ENCODE measurements around the gene ADGRB2. TPM values are rescaled to one million over a fixed set of nuclear protein-coding genes. Genes with fewer than 3 reads are reported as not detected.

The ADGRB2 gene
- total RNA-seq, 1 experiment from 2014 or later: 2.9 TPM

DNA sequence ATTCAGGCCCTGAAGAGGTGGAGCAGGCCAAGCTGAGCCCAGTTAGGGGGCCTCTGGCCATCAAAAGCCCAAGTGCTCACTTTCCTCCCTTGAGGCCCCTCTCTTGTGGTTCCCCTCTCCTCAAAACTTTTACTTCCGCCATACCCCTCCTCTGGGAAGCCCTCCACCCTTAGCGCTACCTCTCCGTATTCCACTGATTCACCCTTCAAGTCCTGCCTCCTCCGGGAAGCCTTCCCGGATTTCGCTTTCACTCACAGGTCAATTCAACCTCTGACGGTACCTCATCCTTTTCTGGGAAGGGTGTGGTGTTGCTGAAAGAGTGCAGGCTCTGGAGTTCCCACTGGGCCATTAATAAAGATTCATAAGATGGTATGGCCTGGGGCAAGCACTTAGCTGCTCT is 32.6 kb upstream of the ADGRB2 start:
- Mint-ChIP-seq H3K36me3 (ENCODE audit: insufficient read depth, unreplicated experiment) (peaks cover 4% of the 10 kb centered on the region), H3K4me1 (ENCODE audit: low read depth, unreplicated experiment) (peaks cover 30% of the 10 kb centered on the region), H3K9me3 (ENCODE audit: low read depth, unreplicated experiment) (no peaks in the 10 kb centered on the region), H3K27me3 (ENCODE audit: unreplicated experiment) (peaks cover 8% of the 10 kb centered on the region), H3K4me3 (ENCODE audit: low read depth, unreplicated experiment) (no peak overlapping the region), H3K27ac (ENCODE audit: unreplicated experiment) (no peak overlapping the region)
- CTCF ChIA-PET: no interaction called here
- TF ChIP-seq, protein P1, sequence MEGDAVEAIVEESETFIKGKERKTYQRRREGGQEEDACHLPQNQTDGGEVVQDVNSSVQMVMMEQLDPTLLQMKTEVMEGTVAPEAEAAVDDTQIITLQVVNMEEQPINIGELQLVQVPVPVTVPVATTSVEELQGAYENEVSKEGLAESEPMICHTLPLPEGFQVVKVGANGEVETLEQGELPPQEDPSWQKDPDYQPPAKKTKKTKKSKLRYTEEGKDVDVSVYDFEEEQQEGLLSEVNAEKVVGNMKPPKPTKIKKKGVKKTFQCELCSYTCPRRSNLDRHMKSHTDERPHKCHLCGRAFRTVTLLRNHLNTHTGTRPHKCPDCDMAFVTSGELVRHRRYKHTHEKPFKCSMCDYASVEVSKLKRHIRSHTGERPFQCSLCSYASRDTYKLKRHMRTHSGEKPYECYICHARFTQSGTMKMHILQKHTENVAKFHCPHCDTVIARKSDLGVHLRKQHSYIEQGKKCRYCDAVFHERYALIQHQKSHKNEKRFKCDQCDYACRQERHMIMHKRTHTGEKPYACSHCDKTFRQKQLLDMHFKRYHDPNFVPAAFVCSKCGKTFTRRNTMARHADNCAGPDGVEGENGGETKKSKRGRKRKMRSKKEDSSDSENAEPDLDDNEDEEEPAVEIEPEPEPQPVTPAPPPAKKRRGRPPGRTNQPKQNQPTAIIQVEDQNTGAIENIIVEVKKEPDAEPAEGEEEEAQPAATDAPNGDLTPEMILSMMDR (IDR thresholded peaks at IDR 0.05; ENCODE audit: unreplicated experiment): no peak
- intact Hi-C loops (cut with micrococcal nuclease; ENCODE audit: unreplicated experiment): no loop called here
- BruUV-seq (replicated peaks): no TSS peak
- no peak for DNase-seq

DNA sequence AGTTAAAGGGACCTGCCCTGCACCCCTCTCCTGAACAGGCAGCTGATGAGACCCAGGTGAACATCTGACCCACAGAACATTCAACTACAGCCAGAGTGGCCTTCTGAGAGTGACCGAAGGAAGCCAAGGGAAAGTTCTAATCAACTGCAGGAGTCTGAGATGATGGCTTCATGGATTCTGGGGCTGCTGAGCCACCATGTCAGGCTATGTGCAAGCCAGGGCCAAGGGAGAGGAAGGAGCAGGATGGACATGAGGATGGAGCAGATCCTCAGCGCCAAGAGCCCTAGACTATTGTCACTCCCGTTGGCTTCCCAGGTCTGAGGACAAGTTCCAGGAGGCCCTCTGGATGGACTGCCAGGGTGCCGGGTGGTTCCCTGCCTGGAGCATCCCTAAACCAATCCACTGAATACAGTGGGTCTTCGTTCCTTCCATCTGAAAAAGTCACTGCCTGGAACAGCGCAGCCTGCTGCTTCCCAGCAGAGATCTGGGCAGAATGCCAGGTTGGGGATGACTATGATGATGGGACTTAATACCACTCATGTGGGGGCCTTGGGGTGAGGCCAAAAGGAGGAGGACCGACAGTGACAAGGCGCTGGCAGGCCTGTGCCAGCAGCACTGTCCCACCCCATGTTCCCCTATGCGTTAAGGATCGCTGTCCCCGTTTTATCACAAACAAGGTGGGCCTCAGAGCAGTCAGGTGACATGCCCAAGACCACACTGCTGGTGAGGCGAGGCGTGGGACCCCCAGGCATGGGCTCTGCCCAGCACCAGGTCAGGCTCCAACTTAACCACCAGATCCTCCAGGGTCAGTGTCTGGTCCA is 31.9 kb upstream of the ADGRB2 start:
- TF ChIP-seq, protein P1 (IDR thresholded peaks at IDR 0.05; ENCODE audit: unreplicated experiment): no peak
- no peak overlapping the region for H3K4me3 Mint-ChIP-seq (ENCODE audit: low read depth, unreplicated experiment)
- CTCF ChIA-PET: no interaction called here
- peaks cover 3% of the 10 kb centered on the region for H3K27me3 Mint-ChIP-seq (ENCODE audit: unreplicated experiment)
- no peaks in the 10 kb centered on the region for H3K9me3 Mint-ChIP-seq (ENCODE audit: low read depth, unreplicated experiment)
- peaks cover 4% of the 10 kb centered on the region for H3K36me3 Mint-ChIP-seq (ENCODE audit: insufficient read depth, unreplicated experiment)
- DNase-seq: no peak
- intact Hi-C loops (cut with micrococcal nuclease; ENCODE audit: unreplicated experiment): no loop called here
- no peak overlapping the region for H3K27ac Mint-ChIP-seq (ENCODE audit: unreplicated experiment)
- no TSS peak for BruUV-seq (replicated peaks)
- H3K4me1 Mint-ChIP-seq (ENCODE audit: low read depth, unreplicated experiment): peaks cover 30% of the 10 kb centered on the region

DNA sequence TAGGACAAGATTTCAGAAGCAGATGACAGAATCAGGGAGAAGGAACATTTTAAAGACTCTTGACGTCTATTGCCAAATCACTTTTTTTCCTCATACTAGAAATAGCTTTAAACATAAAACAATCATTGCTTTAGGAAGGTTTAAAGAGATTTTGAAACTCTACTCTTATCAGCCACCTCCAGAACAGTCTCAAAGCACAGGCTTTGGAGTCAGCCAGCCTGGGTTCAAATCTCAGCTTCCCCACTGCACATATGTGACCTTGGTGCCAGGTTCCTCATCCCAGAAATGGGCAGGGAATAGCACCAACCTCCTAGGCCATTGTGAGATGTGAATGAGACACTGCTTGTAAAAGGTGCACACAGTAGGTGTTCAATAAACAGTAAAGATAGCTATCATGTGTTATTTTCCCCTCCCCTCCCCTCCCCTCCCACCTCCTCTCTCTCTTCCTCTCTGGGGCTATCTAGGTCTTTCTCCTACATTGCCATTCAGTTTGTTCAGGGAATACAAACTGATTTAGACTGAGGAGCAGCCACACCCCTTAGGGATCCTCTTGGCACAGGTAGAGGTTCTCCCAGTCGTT is 31.0 kb upstream of the ADGRB2 start:
- no peaks in the 10 kb centered on the region for H3K27me3 Mint-ChIP-seq (ENCODE audit: unreplicated experiment)
- no TSS peak for BruUV-seq (replicated peaks)
- no peak overlapping the region for H3K27ac Mint-ChIP-seq (ENCODE audit: unreplicated experiment)
- H3K4me3 Mint-ChIP-seq (ENCODE audit: low read depth, unreplicated experiment): no peak overlapping the region
- H3K4me1 Mint-ChIP-seq (ENCODE audit: low read depth, unreplicated experiment): peaks cover 30% of the 10 kb centered on the region
- TF ChIP-seq, protein P1 (IDR thresholded peaks at IDR 0.05; ENCODE audit: unreplicated experiment): no peak
- CTCF ChIA-PET: no interaction called here
- no peak for DNase-seq
- intact Hi-C loops (cut with micrococcal nuclease; ENCODE audit: unreplicated experiment): no loop called here
- peaks cover 4% of the 10 kb centered on the region for H3K36me3 Mint-ChIP-seq (ENCODE audit: insufficient read depth, unreplicated experiment)
- no peaks in the 10 kb centered on the region for H3K9me3 Mint-ChIP-seq (ENCODE audit: low read depth, unreplicated experiment)

DNA sequence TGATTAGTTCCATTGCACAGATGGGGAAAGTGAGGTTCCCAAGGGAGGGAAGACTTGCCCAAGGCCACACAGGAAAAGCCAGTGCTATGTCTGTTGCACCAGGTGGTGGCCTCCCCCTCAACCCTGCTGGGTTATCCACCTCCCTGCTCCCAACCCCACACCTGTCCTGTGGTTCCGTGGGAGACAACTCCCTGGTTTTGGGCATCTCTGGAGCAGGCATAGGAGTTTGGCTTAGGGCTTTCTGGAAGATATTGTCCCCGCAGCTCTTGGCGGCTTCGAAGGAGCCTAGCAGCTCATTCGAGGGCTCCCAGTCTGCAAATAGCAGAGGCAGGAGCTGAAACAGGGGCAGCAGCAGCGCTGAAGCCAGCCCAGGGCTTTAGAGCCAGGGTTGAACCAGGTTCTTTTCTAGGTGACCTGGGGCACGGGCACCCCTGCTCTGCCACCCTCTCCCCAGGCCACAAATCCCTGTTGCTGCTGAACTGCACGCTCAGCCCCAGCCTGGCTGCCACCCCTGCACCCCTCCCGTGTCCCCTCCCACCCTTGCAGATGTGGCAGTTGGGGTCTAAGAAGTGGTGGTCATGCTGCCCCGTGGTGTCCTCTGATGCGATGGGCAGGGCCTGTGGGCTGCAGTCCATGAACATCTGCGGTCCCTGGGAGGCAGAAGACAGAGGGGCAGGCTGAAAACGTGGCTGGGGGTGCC is 29.6 kb upstream of the ADGRB2 start:
- peaks cover 13% of the 10 kb centered on the region for H3K36me3 Mint-ChIP-seq (ENCODE audit: insufficient read depth, unreplicated experiment)
- TF ChIP-seq, protein P1 (IDR thresholded peaks at IDR 0.05; ENCODE audit: unreplicated experiment): no peak
- peaks cover 24% of the 10 kb centered on the region for H3K4me1 Mint-ChIP-seq (ENCODE audit: low read depth, unreplicated experiment)
- no peak overlapping the region for H3K4me3 Mint-ChIP-seq (ENCODE audit: low read depth, unreplicated experiment)
- no peak for DNase-seq
- intact Hi-C loops (cut with micrococcal nuclease; ENCODE audit: unreplicated experiment): no loop called here
- no peaks in the 10 kb centered on the region for H3K27me3 Mint-ChIP-seq (ENCODE audit: unreplicated experiment)
- H3K9me3 Mint-ChIP-seq (ENCODE audit: low read depth, unreplicated experiment): no peaks in the 10 kb centered on the region
- CTCF ChIA-PET: no interaction called here
- BruUV-seq (replicated peaks): no TSS peak
- no peak overlapping the region for H3K27ac Mint-ChIP-seq (ENCODE audit: unreplicated experiment)
